ENCODE results near the gene DTNB.

The DTNB gene

DNA sequence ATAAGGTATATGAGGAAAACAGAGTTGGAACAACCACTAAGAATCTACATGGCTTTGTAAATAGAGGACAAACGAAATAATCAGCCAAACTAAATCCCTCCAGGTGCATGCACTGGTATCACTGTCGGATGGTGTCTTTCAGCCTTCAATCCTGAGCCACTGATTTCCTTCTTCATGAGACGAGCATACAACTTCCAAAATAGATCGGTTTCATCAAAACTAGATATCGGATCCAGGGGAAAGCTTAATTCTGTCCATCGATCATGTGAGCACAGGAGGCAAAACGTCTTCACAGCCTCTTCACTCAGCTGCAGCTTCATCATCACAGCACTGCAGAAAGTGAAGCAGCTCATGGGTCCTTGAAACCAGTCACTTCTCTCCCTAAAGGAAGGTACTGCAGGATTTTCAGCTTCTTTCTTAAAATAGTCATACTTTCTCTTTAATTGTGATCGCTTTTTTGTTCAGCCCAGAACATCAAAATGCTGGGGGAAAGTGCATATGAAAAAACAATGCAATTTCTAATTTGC lies 80.5 kb downstream of the DTNB start:
- DNase-seq (ENCODE audit: low read depth in 1 of 2, low spot score in 1 of 2) = no peak

- DNase-seq (ENCODE audit: low read depth in 1 of 2, low spot score in 1 of 2) = no peak
These were observed 82.4 kb downstream of the DTNB start for GRCh38 chr2:25590921-25591505.

- DNase-seq (ENCODE audit: low read depth in 1 of 2, low spot score in 1 of 2) = no peak
These were observed 83.6 kb downstream of the DTNB start for GRCh38 chr2:25589676-25590205.

DNA sequence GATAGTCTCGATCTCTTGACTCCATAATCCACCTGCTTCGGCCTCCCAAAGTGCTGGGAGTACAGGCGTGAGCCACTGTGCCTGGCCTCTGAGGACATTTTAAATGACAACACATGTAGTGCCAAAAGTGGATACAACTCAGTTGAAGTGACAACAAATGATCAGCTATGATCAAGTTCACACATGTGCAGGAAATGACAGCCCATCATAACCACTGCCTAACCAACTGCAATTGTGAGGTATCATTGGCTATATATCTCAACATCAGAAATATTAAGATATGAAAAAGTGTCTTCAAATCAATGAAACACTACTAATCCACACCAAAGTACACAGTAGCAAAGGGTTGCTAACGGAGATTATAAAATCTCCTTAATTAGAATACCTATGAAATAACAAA lies 84.8 kb downstream of the DTNB start:
- no peak for DNase-seq (ENCODE audit: low read depth in 1 of 2, low spot score in 1 of 2)

- no peak for DNase-seq (ENCODE audit: low read depth in 1 of 2, low spot score in 1 of 2)
These were observed 86.0 kb downstream of the DTNB start for GRCh38 chr2:25587361-25587760.

GRCh38 chr2:25586726-25587144 lies 86.6 kb downstream of the DTNB start:
- no peak for DNase-seq (ENCODE audit: low read depth in 1 of 2, low spot score in 1 of 2)

DNA sequence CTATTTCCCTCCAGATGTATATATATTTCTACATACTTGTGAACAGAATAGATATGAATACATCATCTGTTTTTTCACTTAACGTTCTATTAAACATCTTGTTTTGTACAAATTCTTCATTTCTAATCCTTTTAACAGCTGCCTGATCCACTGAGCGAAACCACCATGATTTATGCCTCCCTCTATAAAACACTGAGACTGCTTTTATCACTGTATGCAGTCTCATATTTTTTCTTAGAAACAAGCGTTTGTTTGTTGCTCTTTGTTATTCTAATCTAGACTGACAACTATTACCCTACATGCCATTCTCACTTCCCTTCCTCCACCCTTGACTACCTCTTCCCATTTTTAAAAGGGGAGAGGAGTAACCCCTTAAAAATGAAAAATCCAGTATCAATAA lies 88.2 kb downstream of the DTNB start:
- no peak for DNase-seq (ENCODE audit: low read depth in 1 of 2, low spot score in 1 of 2)

DNA sequence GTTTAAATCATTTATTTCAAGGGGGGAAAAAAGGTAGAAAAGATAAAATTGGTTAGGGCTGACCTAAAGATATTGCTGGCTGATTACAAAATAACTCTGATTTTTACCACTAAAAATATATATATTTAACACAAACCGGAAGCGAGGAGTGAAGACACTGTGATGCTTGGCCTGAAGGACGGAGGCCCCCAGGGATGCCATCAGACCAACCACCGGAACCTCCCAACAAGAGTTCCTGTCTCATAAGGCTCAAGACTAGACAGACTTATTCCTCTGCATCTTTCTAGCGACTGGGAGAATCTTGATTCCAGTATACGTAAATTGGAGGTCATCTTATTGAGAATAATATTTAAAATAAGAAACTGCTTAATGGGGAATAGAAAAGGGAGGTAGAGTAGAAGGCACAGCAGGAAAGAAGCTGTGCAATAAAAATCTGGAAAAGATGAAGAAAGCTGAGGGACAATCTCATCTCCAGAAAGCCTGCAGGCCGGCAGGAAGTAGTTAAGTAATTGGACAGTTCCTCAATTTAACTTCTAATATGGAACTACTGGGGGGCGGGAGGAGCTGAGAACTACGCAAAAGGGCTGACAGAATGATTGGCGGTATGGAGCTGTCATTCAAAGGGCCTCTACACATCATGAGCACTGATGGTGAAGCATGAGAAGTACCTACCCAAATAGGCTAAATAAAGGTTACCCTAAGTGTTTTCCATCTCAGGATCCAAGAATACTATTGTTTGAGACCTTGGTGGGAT lies 91.1 kb downstream of the DTNB start:
- no peak for DNase-seq (ENCODE audit: low read depth in 1 of 2, low spot score in 1 of 2)

DNA sequence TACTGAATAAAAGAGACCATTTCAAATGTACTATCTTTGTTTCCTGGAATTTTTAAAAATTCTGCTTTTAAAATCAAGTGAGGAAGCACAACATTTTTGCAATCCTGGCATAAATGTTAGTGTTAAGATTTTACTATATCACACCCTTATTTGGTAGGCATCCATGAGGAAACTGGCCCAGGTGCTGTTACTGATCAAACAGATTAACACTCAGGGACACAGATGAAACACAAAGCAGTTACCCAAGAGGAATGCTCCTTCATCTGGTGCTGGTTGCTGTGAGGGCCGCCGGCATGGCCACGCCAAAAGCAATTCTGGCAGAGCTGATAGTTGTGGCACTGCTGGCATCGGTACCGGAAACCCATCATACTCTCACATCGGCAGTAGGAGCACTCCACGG lies 96.8 kb downstream of the DTNB start:
- DNase-seq (ENCODE audit: low read depth in 1 of 2, low spot score in 1 of 2) = no peak

DNA sequence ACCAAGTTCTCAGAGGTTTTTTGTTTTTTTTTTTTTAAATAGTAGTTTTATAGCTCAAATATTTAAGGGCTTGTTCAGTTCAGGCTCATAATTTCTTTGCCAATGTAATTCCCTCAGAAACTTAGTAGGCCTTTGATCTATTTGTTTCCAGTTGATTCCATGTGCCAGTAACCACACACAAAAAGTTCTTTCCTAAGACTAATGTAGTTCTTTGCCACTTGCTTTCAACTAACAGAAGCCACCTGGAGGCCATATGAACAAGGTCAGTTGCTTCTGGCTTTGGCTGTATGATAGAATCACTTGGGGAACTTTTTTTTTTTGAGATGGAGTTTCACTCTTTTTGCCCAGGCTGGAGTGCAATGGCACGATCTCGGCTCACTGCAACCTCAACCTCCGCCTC lies 100.7 kb downstream of the DTNB start:
- no peak for DNase-seq (ENCODE audit: low read depth in 1 of 2, low spot score in 1 of 2)

DNA sequence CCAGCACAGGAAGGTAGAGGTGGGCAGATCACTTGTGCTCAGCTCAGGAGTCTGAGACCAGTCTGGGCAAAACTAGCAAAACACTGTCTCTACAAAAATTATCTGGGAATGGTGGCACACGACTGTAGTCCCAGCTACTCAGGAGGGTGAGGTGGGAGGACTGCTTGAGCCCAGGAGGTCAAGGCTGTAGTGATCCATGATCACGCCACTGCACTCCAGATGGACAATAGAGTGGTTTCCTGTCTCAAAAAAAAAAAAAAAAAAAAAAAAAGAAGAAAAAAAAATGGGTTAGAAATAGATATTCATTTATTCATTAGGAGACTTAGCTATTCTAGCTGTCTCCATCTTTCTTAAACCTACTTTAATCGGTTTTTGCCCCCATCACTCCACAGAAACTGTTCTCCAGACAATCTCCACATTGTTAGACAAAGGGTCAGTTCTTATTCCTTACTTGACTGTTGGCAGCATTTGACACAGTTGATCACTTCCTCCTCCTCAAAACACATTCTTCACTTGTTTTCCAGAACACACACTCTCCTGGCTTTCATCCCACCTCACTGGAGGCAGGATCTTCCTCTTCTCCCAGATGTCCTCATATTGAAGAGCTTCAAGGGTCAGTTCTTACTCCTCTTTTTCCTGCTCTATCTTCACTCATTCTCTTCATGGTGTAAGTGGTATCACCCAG lies 103.1 kb downstream of the DTNB start:
- no peak for DNase-seq (ENCODE audit: low read depth in 1 of 2, low spot score in 1 of 2)

- DNase-seq (ENCODE audit: low read depth in 1 of 2, low spot score in 1 of 2) = no peak
These were observed 106.0 kb downstream of the DTNB start for GRCh38 chr2:25567406-25567805.

- DNase-seq (ENCODE audit: low read depth in 1 of 2, low spot score in 1 of 2) = no peak
These were observed 106.7 kb downstream of the DTNB start for GRCh38 chr2:25566694-25567093.

DNA sequence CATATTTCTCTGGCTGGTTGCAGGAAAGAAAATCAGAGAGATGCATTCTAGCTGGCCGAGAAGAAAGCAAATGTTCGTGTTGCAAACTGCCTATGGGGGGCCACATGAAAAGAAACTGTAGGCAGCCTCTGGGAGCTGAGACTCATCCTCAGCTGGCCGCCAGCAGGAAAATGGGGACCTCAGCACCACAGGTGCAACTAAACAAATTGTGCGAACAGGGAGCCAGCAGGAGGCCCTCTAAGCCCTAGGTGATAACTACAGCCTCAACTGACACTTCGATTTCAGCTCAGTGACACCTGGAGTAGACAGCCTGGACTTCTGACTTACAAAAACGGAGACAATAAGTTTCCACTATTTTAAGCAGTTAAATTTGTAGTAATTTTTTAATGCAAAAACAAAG lies 107.3 kb downstream of the DTNB start:
- DNase-seq (ENCODE audit: low read depth in 1 of 2, low spot score in 1 of 2) = no peak

- DNase-seq (ENCODE audit: low read depth in 1 of 2, low spot score in 1 of 2) = no peak
These were observed 112.1 kb downstream of the DTNB start for GRCh38 chr2:25561136-25561850.

DNA sequence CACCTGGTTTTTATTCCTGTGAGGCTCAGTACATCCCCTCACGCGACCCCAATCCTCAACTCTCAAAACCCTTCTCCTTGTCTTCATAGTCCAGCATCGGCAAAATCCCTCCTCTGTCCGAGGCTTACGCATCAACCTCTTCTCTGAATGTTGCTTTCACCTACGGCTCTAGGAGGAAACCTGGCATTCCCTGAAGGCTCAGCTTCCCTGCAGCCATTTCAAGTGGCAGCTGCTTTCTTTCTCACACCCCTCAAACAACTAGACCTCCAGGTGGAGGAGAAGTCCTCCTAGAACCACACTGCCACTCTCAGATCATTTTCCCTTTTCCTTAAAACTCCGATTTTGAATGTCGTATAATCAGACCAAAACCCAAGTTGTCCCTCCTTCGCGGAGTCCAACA lies 114.2 kb downstream of the DTNB start:
- no peak for DNase-seq (ENCODE audit: low read depth in 1 of 2, low spot score in 1 of 2)

DNA sequence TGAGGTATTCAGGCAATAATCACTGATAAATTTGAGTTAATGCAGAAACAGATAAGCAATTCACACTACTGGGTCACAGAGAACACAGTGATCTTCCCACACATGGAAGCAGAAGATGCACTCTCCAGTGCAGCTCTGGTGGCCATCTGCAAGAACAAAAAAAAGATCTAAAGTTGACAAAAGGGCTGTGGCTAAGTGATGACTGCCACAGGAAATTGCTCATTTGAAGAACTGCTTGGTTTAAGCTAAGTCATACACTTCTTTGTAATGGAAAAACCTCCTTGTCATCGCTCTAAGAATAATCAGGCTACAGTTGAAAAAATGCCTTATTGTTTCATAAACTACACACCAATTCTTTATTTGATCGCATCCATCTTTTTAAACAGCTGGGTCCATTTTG lies 115.1 kb downstream of the DTNB start:
- DNase-seq (ENCODE audit: low read depth in 1 of 2, low spot score in 1 of 2) = no peak

- no peak for DNase-seq (ENCODE audit: low read depth in 1 of 2, low spot score in 1 of 2)
These were observed 116.0 kb downstream of the DTNB start for GRCh38 chr2:25557179-25558036.

DNA sequence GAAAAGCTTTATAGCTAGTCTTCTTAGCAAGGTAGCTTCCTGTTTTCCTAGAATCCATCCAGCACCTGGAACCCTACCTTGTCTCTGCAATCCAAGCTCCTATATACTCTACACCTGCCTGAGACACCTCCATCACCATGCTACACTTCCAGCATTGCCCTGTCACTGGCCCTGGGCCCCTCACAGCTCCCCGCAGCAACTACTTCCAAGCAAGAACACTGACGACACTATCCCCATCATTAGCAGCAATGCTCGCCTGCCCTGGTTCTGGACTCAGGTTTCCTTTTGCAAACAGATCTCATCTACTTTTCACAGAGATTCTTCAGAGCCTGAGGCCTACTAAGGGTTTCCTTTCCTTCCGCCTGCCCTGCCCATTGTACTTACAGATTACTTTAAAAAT lies 121.1 kb downstream of the DTNB start:
- no peak for DNase-seq (ENCODE audit: low read depth in 1 of 2, low spot score in 1 of 2)

DNA sequence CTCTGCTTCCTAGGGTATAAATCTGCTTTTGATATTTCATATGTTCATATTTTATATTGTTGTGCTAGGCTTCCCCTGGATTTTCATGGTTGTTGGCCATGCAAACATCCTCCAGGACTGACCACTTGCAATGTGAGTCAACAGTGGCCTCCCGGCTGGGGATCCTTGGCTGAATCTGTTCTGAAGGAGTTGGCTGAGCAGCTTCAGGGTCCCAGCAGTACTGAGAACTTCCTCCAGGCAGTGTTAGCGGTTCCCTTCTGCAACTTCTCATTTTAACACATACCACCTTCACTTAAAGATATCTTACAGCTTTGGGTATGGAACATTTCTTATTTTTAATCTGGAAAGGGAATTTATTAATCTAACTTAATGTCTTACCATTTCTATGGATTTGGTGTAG lies 122.1 kb downstream of the DTNB start:
- DNase-seq (ENCODE audit: low read depth in 1 of 2, low spot score in 1 of 2) = no peak
